B cell (primary cell): Measurements from ENCODE around the gene PIK3C2G. TPM values are rescaled to one million over a fixed set of nuclear protein-coding genes. Genes with fewer than 3 reads are reported as not detected.
"Not testable (repeated sequence)": the region's sequence is repeated elsewhere in the genome, so short reads cannot be mapped to it uniquely, and the experiment has no call there.

ENCODE experiments used
- ATAC-seq: fragments of 200-7000 bp; cut with Tn5 transposase; one replicate; pipeline ENCODE4 v1.10.0; 2021; ENCODE audit warnings: low read depth, mild to moderate bottlenecking, moderate number of reproducible peaks, moderate library complexity
- CTCF ChIA-PET: fragments of 350-600 bp; sonication (Branson Sonifier 250); formaldehyde crosslinking; loops from one replicate; lab custom pipeline; 2021; ENCODE audit warnings: antibody characterized with exemption, inconsistent platforms; lab: Charles Lee
- POLR2A ChIA-PET: fragments of 350-600 bp; sonication (Branson Sonifier 250); formaldehyde crosslinking; loops from one replicate; lab custom pipeline; 2021; ENCODE audit warnings: antibody characterized with exemption; lab: Charles Lee
- DNase-seq: peaks from one replicate; pipeline ENCODE4 v3.0.0; 2013
- H2AFZ ChIP-seq: 2 replicates; pipeline ENCODE4 v1.6.1; 2012; ENCODE audit warnings: mild to moderate bottlenecking, low read depth, low read length; ENCODE audit not compliant: insufficient read depth, poor library complexity, severe bottlenecking
- H3K27ac ChIP-seq, 2 donors: 1 replicate in 1 of 2; 2 replicates in 1 of 2; pipeline ENCODE4 v1.5.1; 2012 to 2013; ENCODE audit warnings: low read length in 2 of 2, mild to moderate bottlenecking in 2 of 2, moderate library complexity in 1 of 2
- H3K27me3 ChIP-seq, 4 experiments: fragments of 200-600 bp in 1 of 4; sonication (generic) in 1 of 4; replicated peaks in 1 of 4; 1 replicate in 2 of 4; 2 replicates in 2 of 4; pipeline versions ENCODE4 v1.6.1 to v1.7.0; 2013 to 2016; ENCODE audit warnings: low read length in 3 of 4, mild to moderate bottlenecking in 2 of 4, mixed read lengths in 1 of 4, moderate library complexity in 1 of 4; ENCODE audit not compliant: insufficient read depth in 4 of 4, control insufficient read depth in 3 of 4; ENCODE audit errors: control extremely low read depth in 1 of 4
- H3K36me3 ChIP-seq, 2 experiments: replicated peaks in 1 of 2; 1 replicate in 1 of 2; 2 replicates in 1 of 2; pipeline versions ENCODE4 v1.6.1 to v1.7.1; 2013; ENCODE audit warnings: low read length in 1 of 2; ENCODE audit not compliant: insufficient read depth in 2 of 2, control insufficient read depth in 1 of 2; ENCODE audit errors: control extremely low read depth in 1 of 2, extremely low read depth in 1 of 2
- H3K4me1 ChIP-seq, 2 donors: fragments of 200-600 bp in 1 of 2; sonication (generic) in 1 of 2; 1 replicate in 1 of 2; 2 replicates in 1 of 2; pipeline versions ENCODE4 v1.5.1 to v1.6.1; 2013 to 2017; ENCODE audit warnings: low read length in 2 of 2; ENCODE audit not compliant: control insufficient read depth in 2 of 2, insufficient read depth in 2 of 2
- H3K4me2 ChIP-seq: replicated peaks from 2 replicates; pipeline ENCODE3; 2012; ENCODE audit warnings: mild to moderate bottlenecking, low read depth, low read length; ENCODE audit not compliant: poor library complexity, severe bottlenecking
- H3K4me3 ChIP-seq, 5 experiments: fragments of 200-600 bp in 1 of 5; sonication (generic) in 1 of 5; 1 replicate in 3 of 5; 2 replicates in 2 of 5; pipeline versions ENCODE4 v1.5.1 to v1.7.0; 2011 to 2016; ENCODE audit warnings: low read length in 4 of 5, mild to moderate bottlenecking in 4 of 5, low read depth in 2 of 5, control low read depth in 1 of 5, moderate library complexity in 1 of 5; ENCODE audit not compliant: insufficient read depth in 1 of 5; ENCODE audit errors: control extremely low read depth in 1 of 5, extremely low read depth in 1 of 5
- H3K79me2 ChIP-seq: fragments of 200-600 bp; sonication (generic); one replicate; pipeline ENCODE4 v1.6.0; 2016; ENCODE audit warnings: low read length; ENCODE audit not compliant: control insufficient read depth, insufficient read depth
- H3K9ac ChIP-seq: fragments of 200-600 bp; sonication (generic); 2 replicates; pipeline ENCODE4 v1.6.1; 2017; ENCODE audit warnings: mild to moderate bottlenecking, low read length, moderate library complexity
- H3K9me3 ChIP-seq, 3 donors: one replicate each; pipeline versions ENCODE4 v1.6.1 to v1.7.1; 2013; ENCODE audit warnings: low read length in 2 of 3; ENCODE audit not compliant: control insufficient read depth in 2 of 3, insufficient read depth in 1 of 3; ENCODE audit errors: control extremely low read depth in 1 of 3
- H4K20me1 ChIP-seq: 2 replicates; pipeline ENCODE4 v1.6.0; 2012; ENCODE audit warnings: mild to moderate bottlenecking, low read length; ENCODE audit not compliant: insufficient read depth, control insufficient read depth, poor library complexity, severe bottlenecking
- H3K27ac Mint-ChIP-seq: one replicate; pipeline ENCODE4 v1.8.0; 2021; ENCODE audit warnings: mixed read lengths
- H3K27me3 Mint-ChIP-seq: one replicate; pipeline ENCODE4 v1.8.0; 2021; ENCODE audit warnings: mixed read lengths
- H3K4me1 Mint-ChIP-seq: one replicate; pipeline ENCODE4 v1.8.0; 2021; ENCODE audit warnings: mixed read lengths
- H3K4me3 Mint-ChIP-seq: one replicate; pipeline ENCODE4 v1.8.0; 2021; ENCODE audit warnings: mixed read lengths
- H3K9me3 Mint-ChIP-seq: one replicate; pipeline ENCODE4 v1.8.0; 2022; ENCODE audit warnings: mixed read lengths; ENCODE audit not compliant: insufficient read depth
- CTCF ChIP-seq: fragments of 200-600 bp; IDR thresholded peaks from one replicate; pipeline ENCODE4 v1.8.0; 2022; ENCODE audit warnings: antibody characterized with exemption, mild to moderate bottlenecking
- EZH2 ChIP-seq: IDR thresholded peaks from 2 replicates; pipeline ENCODE4 v1.6.1; 2012; ENCODE audit warnings: borderline replicate concordance, low read depth, mild to moderate bottlenecking, moderate library complexity, low read length; ENCODE audit not compliant: insufficient read depth, poor library complexity, severe bottlenecking
- WGBS: methylation state at CpG from one replicate; pipeline ENCODE4 v1.1.5; 2013; ENCODE audit warnings: missing lambda C conversion rate; ENCODE audit not compliant: insufficient coverage; 5-methylcytosine and 5-hydroxymethylcytosine counted together
- intact Hi-C: fragments of 100-400 bp; cut with micrococcal nuclease; formaldehyde crosslinking; loops from one replicate; pipeline ENCODE4 v1.10.0; 2022
- polyA plus RNA-seq: library from polyadenylated mRNA; depleted of rRNA; stranded (reverse); fragments of >200 nt; gene quantifications from 2 replicates; pipeline ENCODE4 v1.2.3, GENCODE V29; 2012
- total RNA-seq, 2 donors: library from RNA; stranded (reverse); fragments of 120-200 nt in 1 of 2; gene quantifications; 1 replicate in 1 of 2; 2 replicates in 1 of 2; pipeline versions ENCODE4 v1.2.3 to v1.2.4, GENCODE V29; 2013 to 2022

PIK3C2G gene
- total and polyA plus RNA-seq, 2 donors (not counting 1 experiment from before 2014, with no cell fraction given) = not detected

DNA sequence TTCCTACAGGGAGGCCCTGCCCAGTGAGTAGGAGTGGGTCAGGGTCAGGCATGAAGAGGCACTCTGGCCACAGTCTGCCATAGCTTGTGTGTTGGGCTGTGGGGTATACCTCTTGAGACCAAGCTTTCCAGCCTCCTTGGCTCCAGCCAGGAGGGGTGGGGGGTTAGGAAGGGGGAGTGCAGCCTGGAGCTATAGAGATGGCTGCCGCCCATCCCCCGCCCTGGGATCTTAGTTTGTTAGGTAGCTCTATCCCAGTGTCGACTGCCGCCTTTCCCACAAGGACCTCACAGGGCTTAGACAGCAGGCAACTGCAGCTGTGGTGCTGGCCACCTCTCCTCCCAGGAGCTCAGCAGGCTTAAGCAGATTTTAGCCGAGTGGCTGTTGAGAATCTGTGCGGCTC lies 260.1 kb downstream of the PIK3C2G start:
- H3K9me3 Mint-ChIP-seq = peaks cover 4% of the 10 kb centered on the region
- intact Hi-C loops = no loop called here
- no peaks in the 10 kb centered on the region for H4K20me1 ChIP-seq
- POLR2A ChIA-PET = no interaction called here
- H3K4me3 Mint-ChIP-seq = no peak overlapping the region
- no peaks in the 10 kb centered on the region for H3K4me1 Mint-ChIP-seq
- no peak overlapping the region for H3K4me3 ChIP-seq
- H3K27me3 ChIP-seq = no peaks in the 10 kb centered on the region
- CTCF ChIA-PET = no interaction called here
- no peaks in the 10 kb centered on the region for H3K27me3 Mint-ChIP-seq
- H2AFZ ChIP-seq = no peak overlapping the region
- no peak overlapping the region for H3K9ac ChIP-seq
- TF ChIP-seq EZH2 = no peak
- no peak for TF ChIP-seq CTCF
- no peak overlapping the region for H3K27ac Mint-ChIP-seq
- H3K79me2 ChIP-seq = no peaks in the 10 kb centered on the region
- H3K36me3 ChIP-seq = no peaks in the 10 kb centered on the region
- WGBS = 100% methylated on average over 5 of the region's 6 CpGs
- peaks cover 0 to 23% (median 8%) of the 10 kb centered on the region in 3 donors for H3K9me3 ChIP-seq
- H3K27ac ChIP-seq = no peak overlapping the region
- no peak overlapping the region for H3K4me2 ChIP-seq
- no peak for DNase-seq
- no peaks in the 10 kb centered on the region for H3K4me1 ChIP-seq
- ATAC-seq = no peak

DNA sequence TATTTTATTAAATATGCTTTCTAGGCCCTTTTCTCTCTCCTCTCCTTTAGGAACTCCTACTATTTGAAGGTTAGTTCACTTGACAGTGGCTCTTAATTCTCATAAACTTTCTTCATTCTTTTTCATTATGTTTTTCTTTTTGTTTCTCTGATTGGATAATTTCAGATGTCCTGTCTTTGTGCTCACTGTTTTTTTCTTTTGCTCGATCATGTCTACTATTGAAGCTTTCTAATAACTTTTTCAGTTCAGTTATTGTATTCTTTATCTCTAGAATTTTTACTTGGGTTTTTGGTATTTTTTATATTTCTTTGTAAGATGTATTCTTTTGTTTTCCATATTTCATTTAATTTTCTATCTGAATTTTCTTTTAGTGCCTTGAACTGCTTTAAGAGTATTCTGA lies 261.5 kb downstream of the PIK3C2G start:
- no peaks in the 10 kb centered on the region for H3K27me3 Mint-ChIP-seq
- no peak overlapping the region for H3K4me3 Mint-ChIP-seq
- DNase-seq (no peak), ATAC-seq (no peak)
- Histone ChIP-seq H3K9me3 (peaks cover 0 to 23% (median 8%) of the 10 kb centered on the region in 3 donors), H4K20me1 (no peaks in the 10 kb centered on the region), H3K4me3 (no peak overlapping the region), H3K9ac (no peak overlapping the region), H3K27me3 (no peaks in the 10 kb centered on the region), H3K4me2 (no peak overlapping the region), H3K27ac (no peak overlapping the region), H3K4me1 (no peaks in the 10 kb centered on the region), H3K36me3 (no peaks in the 10 kb centered on the region), H3K79me2 (no peaks in the 10 kb centered on the region), H2AFZ (no peak overlapping the region)
- no peaks in the 10 kb centered on the region for H3K4me1 Mint-ChIP-seq
- no peak overlapping the region for H3K27ac Mint-ChIP-seq
- no CpG with 5 or more reads among the region's 1 CpG for WGBS
- TF ChIP-seq EZH2 (no peak), CTCF (no peak)
- ChIA-PET POLR2A (no interaction called here), CTCF (no interaction called here)
- intact Hi-C loops = no loop called here
- peaks cover 4% of the 10 kb centered on the region for H3K9me3 Mint-ChIP-seq

GRCh38 chr12:18542497-18542896 lies 281.2 kb downstream of the PIK3C2G start:
- H3K9me3 Mint-ChIP-seq, H3K4me3 Mint-ChIP-seq, H4K20me1 ChIP-seq, H3K36me3 ChIP-seq, POLR2A ChIA-PET, H3K4me1 Mint-ChIP-seq, intact Hi-C loops, H3K9ac ChIP-seq, H3K4me2 ChIP-seq, H2AFZ ChIP-seq, ATAC-seq, CTCF ChIA-PET, H3K9me3 ChIP-seq, H3K4me3 ChIP-seq, H3K4me1 ChIP-seq, H3K27me3 Mint-ChIP-seq, H3K27me3 ChIP-seq, DNase-seq, H3K27ac ChIP-seq, H3K79me2 ChIP-seq, H3K27ac Mint-ChIP-seq: not testable (repeated sequence)
- no CpG with 5 or more reads among the region's 3 CpGs for WGBS
